GM12878 (cell line): ENCODE results near the gene ALDH18A1. TPM values are rescaled to one million over a fixed set of nuclear protein-coding genes. Genes with fewer than 3 reads are reported as not detected.

Source experiments
- ATAC-seq: fragments of 200-7000 bp; cut with Tn5 transposase; 3 replicates; pipeline ENCODE4 v1.9.1; 2020; ENCODE audit warnings: mild to moderate bottlenecking, moderate library complexity
- BruUV-seq: library from RNA; stranded (reverse); fragments of 400-500 nt; replicated peaks from 2 replicates; lab custom pipeline; 2021; lab: Mats Ljungman, UMichigan
- CTCF ChIA-PET: fragments of 300-600 bp; sonication (Branson Sonifier 250); formaldehyde crosslinking; extraction: SDS; loops from one replicate; lab custom pipeline; 2021; ENCODE audit warnings: inconsistent platforms; lab: Yijun Ruan, JAX
- POLR2A ChIA-PET: fragments of 350-600 bp; formaldehyde crosslinking; extraction: SDS; loops from one replicate; lab custom pipeline; 2021; ENCODE audit warnings: inconsistent platforms; lab: Charles Lee
- RAD21 ChIA-PET: fragments of 300-600 bp; sonication (Branson Sonifier 250); formaldehyde crosslinking; loops from one replicate; lab custom pipeline; 2023; ENCODE audit warnings: antibody characterized with exemption; ENCODE audit not compliant: unreplicated experiment; lab: Charles Lee
- SMC1A ChIA-PET: fragments of 300-600 bp; sonication (Branson Sonifier 250); formaldehyde crosslinking; loops from one replicate; lab custom pipeline; 2023; ENCODE audit not compliant: unreplicated experiment, uncharacterized antibody; lab: Charles Lee
- DNase-seq: peaks from one replicate; pipeline ENCODE4 v3.0.0-alpha.2; 2011; ENCODE audit warnings: low read depth, low spot score
- FAIRE-seq: peaks from 3 replicates; lab custom pipeline; 2011; peaks lifted over from hg19 to GRCh38; lab: Jason Lieb, UNC
- H2AFZ ChIP-seq: 2 replicates; pipeline ENCODE4 v1.6.0; 2011; ENCODE audit warnings: low read depth, low read length, control low read depth; ENCODE audit not compliant: control insufficient read depth
- H3K27ac ChIP-seq: 2 replicates; pipeline ENCODE4 v1.5.1; 2011; ENCODE audit warnings: control low read depth; ENCODE audit not compliant: control insufficient read depth, insufficient read depth
- H3K27me3 ChIP-seq, 2 experiments: replicated peaks in 1 of 2; 2 replicates each; pipeline versions ENCODE4 v1.6.0 to v1.6.1; 2011; ENCODE audit warnings: low read length in 1 of 2; ENCODE audit not compliant: control insufficient read depth in 2 of 2, insufficient read depth in 2 of 2
- H3K36me3 ChIP-seq, 2 experiments: 2 replicates each; pipeline ENCODE4 v1.5.1; 2011; ENCODE audit warnings: low read length in 1 of 2; ENCODE audit not compliant: control insufficient read depth in 2 of 2, insufficient read depth in 2 of 2
- H3K4me1 ChIP-seq: 2 replicates; pipeline ENCODE4 v1.6.1; 2011; ENCODE audit warnings: mild to moderate bottlenecking, low read length, moderate library complexity, mixed read lengths; ENCODE audit not compliant: control insufficient read depth, insufficient read depth
- H3K4me2 ChIP-seq: 2 replicates; pipeline ENCODE4 v1.6.0; 2011; ENCODE audit warnings: control low read depth; ENCODE audit not compliant: control insufficient read depth, insufficient read depth
- H3K4me3 ChIP-seq: fragments of 200-600 bp; sonication (generic); 2 replicates; pipeline ENCODE4 v1.5.1; 2016
- H3K79me2 ChIP-seq: 2 replicates; pipeline ENCODE4 v1.6.0; 2011; ENCODE audit warnings: low read length; ENCODE audit not compliant: control insufficient read depth, insufficient read depth
- H3K9ac ChIP-seq: 2 replicates; pipeline ENCODE4 v1.8.0; 2011; ENCODE audit warnings: low read length, control low read depth, mixed read lengths; ENCODE audit not compliant: control insufficient read depth, insufficient read depth
- H3K9me3 ChIP-seq: replicated peaks from 3 replicates; pipeline ENCODE4 v1.5.1; 2011; ENCODE audit warnings: mild to moderate bottlenecking, low read length; ENCODE audit not compliant: control insufficient read depth, insufficient read depth
- H4K20me1 ChIP-seq: 2 replicates; pipeline ENCODE4 v1.6.0; 2011; ENCODE audit not compliant: control insufficient read depth, insufficient read depth
- BHLHE40 ChIP-seq, 2 experiments: fragments of 450-650 bp in 1 of 2; IDR thresholded peaks; 2 replicates each; pipeline ENCODE4 v1.6.1; 2011 to 2017; ENCODE audit warnings: low read depth in 2 of 2, borderline replicate concordance in 1 of 2, improper control_type of control experiment in 1 of 2, low read length in 1 of 2, mild to moderate bottlenecking in 1 of 2
- CHD4 ChIP-seq: fragments of 200-600 bp; sonication (generic); IDR thresholded peaks from 2 replicates; pipeline ENCODE4 v1.6.1; 2016; ENCODE audit warnings: mild to moderate bottlenecking
- ETV6 ChIP-seq, 2 experiments: fragments of 450-650 bp in 1 of 2; IDR thresholded peaks in 1 of 2; conservative IDR thresholded peaks in 1 of 2; 2 replicates each; pipeline ENCODE4 v1.6.1; 2014; ENCODE audit warnings: antibody characterized with exemption in 1 of 2, borderline replicate concordance in 1 of 2, low read depth in 1 of 2, mild to moderate bottlenecking in 1 of 2, moderate library complexity in 1 of 2
- HSF1 ChIP-seq: fragments of 150-350 bp; IDR thresholded peaks from 2 replicates; pipeline ENCODE4 v1.6.1; 2014; ENCODE audit warnings: mild to moderate bottlenecking, low read depth, low read length
- JUNB ChIP-seq: IDR thresholded peaks from 2 replicates; pipeline ENCODE4 v1.6.1; 2016; ENCODE audit warnings: antibody characterized with exemption, mild to moderate bottlenecking
- NFXL1 ChIP-seq: fragments of 450-650 bp; IDR thresholded peaks from 2 replicates; pipeline ENCODE4 v1.6.1; 2017; ENCODE audit warnings: antibody characterized with exemption, mild to moderate bottlenecking, borderline replicate concordance
- NR2C1 ChIP-seq: fragments of 450-650 bp; IDR thresholded peaks from 2 replicates; pipeline ENCODE4 v1.6.1; 2017; ENCODE audit warnings: antibody characterized with exemption, mild to moderate bottlenecking, moderate library complexity
- PKNOX1 ChIP-seq: fragments of 450-650 bp; IDR thresholded peaks from 2 replicates; pipeline ENCODE4 v1.6.1; 2016; ENCODE audit warnings: mild to moderate bottlenecking
- RAD21 ChIP-seq: IDR thresholded peaks from 2 replicates; pipeline ENCODE4 v1.6.1; 2011; ENCODE audit warnings: mild to moderate bottlenecking, low read depth, low read length, moderate library complexity; ENCODE audit not compliant: insufficient read depth
- RAD51 ChIP-seq: fragments of 450-650 bp; IDR thresholded peaks from 2 replicates; pipeline ENCODE4 v1.6.1; 2016; ENCODE audit warnings: moderate library complexity, mild to moderate bottlenecking, inconsistent platforms
- SKIL ChIP-seq: fragments of 450-650 bp; IDR thresholded peaks from 2 replicates; pipeline ENCODE4 v1.6.1; 2017; ENCODE audit warnings: mild to moderate bottlenecking, low read depth, inconsistent platforms; ENCODE audit not compliant: poor library complexity, severe bottlenecking
- TAF1 ChIP-seq: IDR thresholded peaks from 2 replicates; pipeline ENCODE4 v1.6.1; 2011; ENCODE audit warnings: mild to moderate bottlenecking, low read depth, low read length, borderline replicate concordance
- TCF3 ChIP-seq: IDR thresholded peaks from 2 replicates; pipeline ENCODE4 v1.6.1; 2012; ENCODE audit warnings: low read depth, mild to moderate bottlenecking, low read length, borderline replicate concordance; ENCODE audit not compliant: insufficient read depth
- ZNF217 ChIP-seq: fragments of 450-650 bp; IDR thresholded peaks from 2 replicates; pipeline ENCODE4 v1.6.1; 2017; ENCODE audit warnings: antibody characterized with exemption, mild to moderate bottlenecking
- WGBS: methylation state at CpG from one replicate; pipeline ENCODE4 v1.1.6; 2016; ENCODE audit warnings: low lambda C conversion rate; ENCODE audit not compliant: insufficient replicate concordance, insufficient coverage; ENCODE audit errors: missing lambda C conversion rate; 5-methylcytosine and 5-hydroxymethylcytosine counted together
- in situ Hi-C: fragments of 300-500 bp; cut with MboI; formaldehyde crosslinking; loops from 9 replicates; pipeline ENCODE4 v1.14.3; 2018; ENCODE audit warnings: mixed read lengths
- intact Hi-C: fragments of 100-400 bp; cut with micrococcal nuclease; formaldehyde crosslinking; loops from one replicate; pipeline ENCODE4 v1.14.2; 2022; ENCODE audit not compliant: unreplicated experiment
- polyA plus RNA-seq, 11 experiments: library from polyadenylated mRNA; depleted of rRNA in 4 of 11; unstranded in 6 of 11; stranded (reverse) in 5 of 11; fragments of >200 nt; fragmentation: Nextera tagmentation in 4 of 11; fragmentation: Illumina TruSeq in 1 of 11; extraction: Ambion mirVana in 4 of 11; extraction: Trizol in 1 of 11; gene quantifications; 1 replicate in 1 of 11; 2 replicates in 10 of 11; pipeline versions ENCODE4 v1.2.1 to v1.2.3, GENCODE V29; 2011 to 2016; ENCODE audit warnings: inconsistent platforms in 2 of 11, missing spikeins in 2 of 11, low read depth in 1 of 11
- total RNA-seq, 4 experiments: library from RNA; depleted of rRNA in 3 of 4; stranded (reverse); fragments of >200 nt in 3 of 4; fragmentation: Illumina TruSeq in 1 of 4; extraction: Trizol in 1 of 4; gene quantifications; 2 replicates each; pipeline versions ENCODE4 v1.2.1 to v1.2.3, GENCODE V29; 2013 to 2021

ALDH18A1 gene
- total and polyA plus RNA-seq, 10 of the 15 experiments (the other 5 are each of a cell fraction or from before 2014, with no cell fraction given), result 24.3 to 118 (median 99.3) TPM

- FAIRE-seq (no peak), DNase-seq (no peak), ATAC-seq (no peak)
- in situ Hi-C loops, result no loop called here
- peaks cover 0 to under 1% of the 10 kb centered on the region in 2 experiments; a peak in 1 of 4 replicates for H3K27me3 ChIP-seq
- no peak overlapping the region for H2AFZ ChIP-seq
- TF ChIP-seq SKIL (no peak), RAD21 (no peak), RAD51 (no peak), ETV6 (conservative IDR thresholded peaks at IDR 0.05 in 1 of 2, IDR thresholded peaks at IDR 0.05 in 1 of 2; ENCODE audit: borderline replicate concordance in 1 of 2, low read depth in 1 of 2) (no peak), PKNOX1 (no peak), CHD4 (no peak), NFXL1 (no peak), TAF1 (no peak), TCF3 (no peak), ZNF217 (no peak), JUNB (no peak), HSF1 (no peak), BHLHE40 (IDR thresholded peaks at IDR 0.05; ENCODE audit: borderline replicate concordance in 1 of 2, low read depth in 2 of 2, low read length in 1 of 2) (no peak), NR2C1 (no peak)
- no peaks in the 10 kb centered on the region; the same call in 1 of the 2 replicates for H3K4me1 ChIP-seq
- BruUV-seq, result no TSS peak
- H3K9me3 ChIP-seq, result no peaks in the 10 kb centered on the region
- POLR2A ChIA-PET, result no interaction called here
- no peaks in the 10 kb centered on the region for H3K79me2 ChIP-seq
- CTCF ChIA-PET, result no interaction called here
- 33% methylated on average over 7 of the region's 7 CpGs for WGBS
- no peak overlapping the region for H3K27ac ChIP-seq
- intact Hi-C loops, result no loop called here
- no peaks in the 10 kb centered on the region for H3K36me3 ChIP-seq
- H4K20me1 ChIP-seq, result peaks cover 2% of the 10 kb centered on the region; the same call in 1 of the 2 replicates
- RAD21 ChIA-PET, result no interaction called here
- no peak overlapping the region for H3K4me2 ChIP-seq
- no peak overlapping the region for H3K9ac ChIP-seq
- SMC1A ChIA-PET, result no interaction called here
- H3K4me3 ChIP-seq, result no peak overlapping the region
Observed at GRCh38 chr10:95565336-95565735, 91.2 kb downstream of the ALDH18A1 start.
